CD4-positive, alpha-beta T cell (primary cell): ENCODE data around the gene PDZRN3. TPM values are rescaled to one million over a fixed set of nuclear protein-coding genes. Genes with fewer than 3 reads are reported as not detected.

Experiments
- ATAC-seq: fragments of 200-7000 bp; cut with Tn5 transposase; one replicate; pipeline ENCODE4 v1.10.0; 2022; ENCODE audit warnings: mild to moderate bottlenecking; ENCODE audit not compliant: poor library complexity
- CTCF ChIA-PET: fragments of 350-600 bp; sonication (Branson Sonifier 250); formaldehyde crosslinking; loops from one replicate; lab custom pipeline; 2021; ENCODE audit warnings: antibody characterized with exemption, inconsistent platforms; lab: Charles Lee
- POLR2A ChIA-PET: fragments of 350-600 bp; sonication (Branson Sonifier 250); formaldehyde crosslinking; loops from one replicate; lab custom pipeline; 2021; ENCODE audit warnings: antibody characterized with exemption, inconsistent platforms; lab: Charles Lee
- DNase-seq, 14 experiments: peaks; one replicate each; pipeline ENCODE4 v3.0.0-alpha.2; 2013 to 2020; ENCODE audit warnings: mixed read lengths in 2 of 14
- H3K27ac ChIP-seq, 2 donors: one replicate each; pipeline versions ENCODE4 v1.5.1 to v1.7.0; 2013; ENCODE audit warnings: low read length in 2 of 2, low read depth in 1 of 2, mild to moderate bottlenecking in 1 of 2
- H3K27me3 ChIP-seq, 2 experiments: 1 replicate in 1 of 2; 2 replicates in 1 of 2; pipeline versions ENCODE4 v1.6.1 to v1.7.0; 2013; ENCODE audit warnings: low read length in 2 of 2, control low read depth in 1 of 2, mild to moderate bottlenecking in 1 of 2, moderate library complexity in 1 of 2; ENCODE audit not compliant: insufficient read depth in 2 of 2, control insufficient read depth in 1 of 2
- H3K36me3 ChIP-seq: one replicate; pipeline ENCODE4 v1.6.1; 2013; ENCODE audit warnings: low read length, control low read depth; ENCODE audit not compliant: insufficient read depth
- H3K4me1 ChIP-seq: one replicate; pipeline ENCODE4 v1.6.1; 2013; ENCODE audit warnings: low read length, control low read depth; ENCODE audit not compliant: insufficient read depth
- H3K4me3 ChIP-seq: one replicate; pipeline ENCODE4 v1.5.1; 2013; ENCODE audit warnings: mild to moderate bottlenecking, low read length, moderate library complexity
- H3K9me3 ChIP-seq, 2 experiments: 1 replicate in 1 of 2; 2 replicates in 1 of 2; pipeline versions ENCODE4 v1.6.1 to v1.7.0; 2013; ENCODE audit warnings: low read length in 2 of 2, mild to moderate bottlenecking in 2 of 2, control low read depth in 1 of 2, moderate library complexity in 1 of 2; ENCODE audit not compliant: control insufficient read depth in 1 of 2, insufficient read depth in 1 of 2
- H3K27ac Mint-ChIP-seq: one replicate; pipeline ENCODE4 v1.8.0; 2020; ENCODE audit warnings: mixed read lengths
- H3K27me3 Mint-ChIP-seq: one replicate; pipeline ENCODE4 v1.8.0; 2021; ENCODE audit warnings: mixed read lengths
- H3K36me3 Mint-ChIP-seq: one replicate; pipeline ENCODE4 v1.8.0; 2021; ENCODE audit warnings: low read depth, mixed read lengths
- H3K4me1 Mint-ChIP-seq: one replicate; pipeline ENCODE4 v1.8.0; 2021; ENCODE audit warnings: low read depth, mixed read lengths
- H3K4me3 Mint-ChIP-seq: one replicate; pipeline ENCODE4 v1.8.0; 2020; ENCODE audit warnings: mild to moderate bottlenecking, mixed read lengths
- H3K9me3 Mint-ChIP-seq: one replicate; pipeline ENCODE4 v1.8.0; 2020; ENCODE audit warnings: mixed read lengths
- intact Hi-C, 2 experiments: fragments of 100-400 bp; cut with DNase I in 1 of 2; cut with micrococcal nuclease in 1 of 2; formaldehyde crosslinking; loops; one replicate each; pipeline versions ENCODE4 v1.15.1 to v1.9.0; 2023 to 2025; cut with DNase I, micrococcal nuclease
- total RNA-seq, 174 experiments: library from RNA in 2 of 174; stranded (reverse) in 2 of 174; gene quantifications; one replicate each; pipeline ENCODE4 v1.2.3 and lab custom pipeline; 2021 to 2026
- TF ChIP-seq, protein P1 (sequence below): fragments of 200-600 bp; IDR thresholded peaks from one replicate; pipeline ENCODE4 v1.8.0; 2022; ENCODE audit warnings: antibody characterized with exemption, mild to moderate bottlenecking

The PDZRN3 gene
- total RNA-seq, 2 experiments from 2014 or later, result not detected

DNA sequence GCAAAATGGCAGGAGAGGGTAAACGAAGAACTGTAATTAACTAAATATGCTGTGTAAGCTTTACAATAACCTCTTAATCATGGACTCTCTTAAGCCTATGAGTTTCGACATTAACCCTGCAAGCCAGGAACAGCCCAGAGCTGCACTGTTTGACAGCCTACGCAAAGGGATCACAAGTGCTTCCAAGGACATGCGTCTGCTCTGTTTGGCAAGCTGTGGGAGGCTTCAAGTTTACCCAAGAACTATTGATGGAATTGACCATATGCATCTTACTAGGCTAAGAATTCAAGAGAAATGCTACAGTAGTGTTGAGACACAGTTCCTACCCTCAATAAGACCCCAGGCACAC lies 66.0 kb downstream of the PDZRN3 start:
- Histone ChIP-seq H3K9me3 (no peaks in the 10 kb centered on the region), H3K27me3 (no peaks in the 10 kb centered on the region), H3K4me1 (no peaks in the 10 kb centered on the region), H3K27ac (no peak overlapping the region), H3K36me3 (no peaks in the 10 kb centered on the region), H3K4me3 (no peak overlapping the region)
- H3K27ac Mint-ChIP-seq, result no peak overlapping the region
- intact Hi-C loops, result no loop called here
- H3K4me3 Mint-ChIP-seq, result no peak overlapping the region
- TF ChIP-seq, protein P1, sequence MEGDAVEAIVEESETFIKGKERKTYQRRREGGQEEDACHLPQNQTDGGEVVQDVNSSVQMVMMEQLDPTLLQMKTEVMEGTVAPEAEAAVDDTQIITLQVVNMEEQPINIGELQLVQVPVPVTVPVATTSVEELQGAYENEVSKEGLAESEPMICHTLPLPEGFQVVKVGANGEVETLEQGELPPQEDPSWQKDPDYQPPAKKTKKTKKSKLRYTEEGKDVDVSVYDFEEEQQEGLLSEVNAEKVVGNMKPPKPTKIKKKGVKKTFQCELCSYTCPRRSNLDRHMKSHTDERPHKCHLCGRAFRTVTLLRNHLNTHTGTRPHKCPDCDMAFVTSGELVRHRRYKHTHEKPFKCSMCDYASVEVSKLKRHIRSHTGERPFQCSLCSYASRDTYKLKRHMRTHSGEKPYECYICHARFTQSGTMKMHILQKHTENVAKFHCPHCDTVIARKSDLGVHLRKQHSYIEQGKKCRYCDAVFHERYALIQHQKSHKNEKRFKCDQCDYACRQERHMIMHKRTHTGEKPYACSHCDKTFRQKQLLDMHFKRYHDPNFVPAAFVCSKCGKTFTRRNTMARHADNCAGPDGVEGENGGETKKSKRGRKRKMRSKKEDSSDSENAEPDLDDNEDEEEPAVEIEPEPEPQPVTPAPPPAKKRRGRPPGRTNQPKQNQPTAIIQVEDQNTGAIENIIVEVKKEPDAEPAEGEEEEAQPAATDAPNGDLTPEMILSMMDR, result no peak
- POLR2A ChIA-PET, result no interaction called here
- CTCF ChIA-PET, result no interaction called here
- no peak for ATAC-seq
- H3K4me1 Mint-ChIP-seq, result no peaks in the 10 kb centered on the region
- H3K9me3 Mint-ChIP-seq, result no peaks in the 10 kb centered on the region
- no peak for DNase-seq
- no peaks in the 10 kb centered on the region for H3K27me3 Mint-ChIP-seq
- H3K36me3 Mint-ChIP-seq, result no peaks in the 10 kb centered on the region

DNA sequence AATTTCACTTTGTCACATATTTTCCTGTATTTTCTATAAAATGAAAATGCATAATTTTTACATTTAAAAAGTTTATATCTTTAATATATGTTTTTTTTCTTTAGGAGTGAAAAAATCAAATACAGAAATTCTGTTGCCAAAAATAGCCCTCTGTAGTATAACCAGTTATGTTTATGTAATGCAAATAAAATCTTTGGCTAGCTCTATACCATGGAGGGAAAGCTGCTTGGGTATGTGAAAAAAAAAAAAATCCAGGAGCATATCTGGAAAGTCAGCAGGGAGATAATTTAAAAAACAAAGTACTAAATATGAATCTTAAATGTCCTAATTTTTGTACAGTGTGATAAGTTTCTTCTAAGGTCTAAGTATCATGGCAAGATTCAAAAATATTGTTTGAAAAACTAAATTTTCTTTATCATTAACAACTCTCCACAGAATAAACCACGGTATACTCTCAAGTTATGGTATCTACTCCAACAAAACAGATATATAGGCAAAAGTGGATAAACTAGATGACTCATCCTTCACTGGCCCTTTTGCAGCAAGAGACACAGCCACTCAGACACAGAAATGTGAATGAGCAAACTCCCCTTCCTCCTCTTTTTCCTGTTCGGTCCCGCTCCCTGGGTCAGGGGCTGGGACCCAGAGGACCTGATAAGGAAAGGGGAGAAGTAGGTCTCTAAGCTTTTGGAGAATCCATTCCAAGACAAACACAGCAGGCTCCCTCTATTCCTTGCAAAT lies 66.6 kb downstream of the PDZRN3 start:
- no peak overlapping the region for H3K27ac ChIP-seq
- POLR2A ChIA-PET, result no interaction called here
- Mint-ChIP-seq H3K9me3 (no peaks in the 10 kb centered on the region), H3K4me3 (no peak overlapping the region), H3K27me3 (no peaks in the 10 kb centered on the region), H3K27ac (no peak overlapping the region), H3K36me3 (no peaks in the 10 kb centered on the region), H3K4me1 (no peaks in the 10 kb centered on the region)
- H3K4me1 ChIP-seq, result no peaks in the 10 kb centered on the region
- TF ChIP-seq, protein P1, result no peak
- no peaks in the 10 kb centered on the region for H3K27me3 ChIP-seq
- CTCF ChIA-PET, result no interaction called here
- H3K36me3 ChIP-seq, result no peaks in the 10 kb centered on the region
- DNase-seq (no peak), ATAC-seq (no peak)
- H3K9me3 ChIP-seq, result no peaks in the 10 kb centered on the region
- no peak overlapping the region for H3K4me3 ChIP-seq
- intact Hi-C loops, result no loop called here

DNA sequence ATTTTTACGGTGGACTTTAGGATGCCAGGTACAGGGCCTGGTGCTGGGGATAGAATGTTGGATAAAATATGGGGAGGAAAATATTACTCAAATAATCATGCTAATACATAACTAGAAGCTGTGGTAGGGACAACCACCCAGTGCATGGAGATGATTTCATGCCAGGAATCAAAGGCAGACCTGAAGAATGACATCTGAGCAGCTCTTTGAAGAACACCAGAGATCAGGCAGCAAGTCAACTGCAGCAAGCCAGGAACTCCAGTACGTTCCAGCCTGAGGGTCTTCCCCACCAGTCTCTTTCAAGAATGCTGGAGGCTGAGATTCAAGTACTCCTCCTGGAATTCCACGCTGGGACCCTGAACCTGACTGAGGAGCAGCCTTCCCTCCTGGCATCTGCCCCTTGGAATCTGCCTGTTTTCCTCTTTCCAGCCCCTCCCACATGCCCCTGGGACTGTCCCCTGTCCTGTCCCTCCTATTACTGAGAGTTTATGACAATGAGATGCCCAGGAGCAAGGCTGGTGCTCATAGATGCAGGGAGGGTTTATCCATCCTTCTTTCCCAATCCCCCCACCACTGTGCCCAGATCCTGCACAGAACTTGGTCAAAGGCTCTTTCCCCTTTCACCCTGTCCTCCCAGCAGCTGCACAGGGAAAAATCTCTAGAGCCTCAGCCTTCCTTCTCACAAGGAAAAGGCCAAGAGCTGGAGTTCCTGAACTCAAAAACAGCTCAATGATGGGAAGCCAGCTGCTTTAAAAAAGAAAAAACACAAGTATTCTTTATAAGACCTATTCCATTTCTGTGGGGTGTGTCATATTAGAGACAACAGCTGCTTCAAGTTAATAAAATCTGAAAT lies 68.0 kb downstream of the PDZRN3 start:
- H3K9me3 ChIP-seq, result no peaks in the 10 kb centered on the region
- H3K4me1 ChIP-seq, result no peaks in the 10 kb centered on the region
- peaks cover 7% of the 10 kb centered on the region for H3K27me3 Mint-ChIP-seq
- H3K27me3 ChIP-seq, result no peaks in the 10 kb centered on the region
- TF ChIP-seq, protein P1, result no peak
- POLR2A ChIA-PET, result no interaction called here
- no peak overlapping the region for H3K4me3 ChIP-seq
- no peaks in the 10 kb centered on the region for H3K36me3 Mint-ChIP-seq
- H3K9me3 Mint-ChIP-seq, result no peaks in the 10 kb centered on the region
- ATAC-seq (no peak), DNase-seq (no peak)
- H3K36me3 ChIP-seq, result no peaks in the 10 kb centered on the region
- H3K27ac Mint-ChIP-seq, result no peak overlapping the region
- no peaks in the 10 kb centered on the region for H3K4me1 Mint-ChIP-seq
- no peak overlapping the region for H3K27ac ChIP-seq
- no peak overlapping the region for H3K4me3 Mint-ChIP-seq
- intact Hi-C loops, result no loop called here
- CTCF ChIA-PET, result no interaction called here
